Rectal smooth muscle tissue (tissue), 1 donor: ENCODE data around the gene SLC6A19.

Source experiments
- H3K27ac ChIP-seq: one replicate; pipeline ENCODE4 v1.7.0; 2013; ENCODE audit warnings: low read depth, low read length, inconsistent platforms
- H3K27me3 ChIP-seq: one replicate; pipeline ENCODE4 v1.7.0; 2013; ENCODE audit warnings: low read length; ENCODE audit not compliant: control insufficient read depth, insufficient read depth
- H3K36me3 ChIP-seq: one replicate; pipeline ENCODE4 v1.7.0; 2013; ENCODE audit warnings: low read length; ENCODE audit not compliant: control insufficient read depth, insufficient read depth
- H3K4me1 ChIP-seq: one replicate; pipeline ENCODE4 v1.7.0; 2013; ENCODE audit warnings: low read length; ENCODE audit not compliant: control insufficient read depth, insufficient read depth
- H3K4me3 ChIP-seq: one replicate; pipeline ENCODE4 v1.7.0; 2013; ENCODE audit warnings: low read length
- H3K9ac ChIP-seq: one replicate; pipeline ENCODE4 v1.7.0; 2013; ENCODE audit warnings: low read length

Gene SLC6A19

GRCh38 chr5:1270426-1270825 lies 69.0 kb downstream of the SLC6A19 start:
- H3K27me3 ChIP-seq, result no peaks in the 10 kb centered on the region
- H3K4me1 ChIP-seq, result no peaks in the 10 kb centered on the region
- no peak overlapping the region for H3K4me3 ChIP-seq
- no peaks in the 10 kb centered on the region for H3K36me3 ChIP-seq
- no peak overlapping the region for H3K9ac ChIP-seq
- H3K27ac ChIP-seq, result no peak overlapping the region

- Histone ChIP-seq H3K9ac (no peak overlapping the region), H3K27ac (no peak overlapping the region)
Observed at GRCh38 chr5:1270933-1271914, 69.8 kb downstream of the SLC6A19 start.

GRCh38 chr5:1272201-1272600 lies 70.8 kb downstream of the SLC6A19 start:
- Histone ChIP-seq H3K36me3 (no peaks in the 10 kb centered on the region), H3K27me3 (no peaks in the 10 kb centered on the region), H3K4me1 (no peaks in the 10 kb centered on the region), H3K27ac (no peak overlapping the region), H3K4me3 (no peak overlapping the region), H3K9ac (no peak overlapping the region)

More at GRCh38 chr5:1270933-1271914, 69.8 kb downstream of the SLC6A19 start:
- H3K36me3 ChIP-seq, result no peaks in the 10 kb centered on the region
- H3K4me1 ChIP-seq, result no peaks in the 10 kb centered on the region
- H3K4me3 ChIP-seq, result no peak overlapping the region
- no peaks in the 10 kb centered on the region for H3K27me3 ChIP-seq

- H3K36me3 ChIP-seq, result no peaks in the 10 kb centered on the region
- H3K4me3 ChIP-seq, result no peak overlapping the region
- no peak overlapping the region for H3K9ac ChIP-seq
- no peaks in the 10 kb centered on the region for H3K4me1 ChIP-seq
- H3K27ac ChIP-seq, result no peak overlapping the region
- H3K27me3 ChIP-seq, result no peaks in the 10 kb centered on the region
Observed at GRCh38 chr5:1273745-1274144, 72.3 kb downstream of the SLC6A19 start.

GRCh38 chr5:1274471-1274870 lies 73.1 kb downstream of the SLC6A19 start:
- Histone ChIP-seq H3K36me3 (no peaks in the 10 kb centered on the region), H3K4me1 (no peaks in the 10 kb centered on the region), H3K27me3 (no peaks in the 10 kb centered on the region), H3K4me3 (no peak overlapping the region), H3K27ac (no peak overlapping the region), H3K9ac (no peak overlapping the region)
